DOHH2 (cell line): Measurements from ENCODE around the gene LMAN1.

ENCODE experiments used
- CTCF ChIP-seq: fragments of 200-600 bp; sonication (generic); IDR thresholded peaks from one replicate; pipeline ENCODE4 v1.5.1; 2014; ENCODE audit warnings: antibody characterized with exemption, mild to moderate bottlenecking, low read depth, low read length; ENCODE audit not compliant: poor library complexity, severe bottlenecking
- EZH2phosphoT487 ChIP-seq: fragments of 200-600 bp; sonication (generic); IDR thresholded peaks from 2 replicates; pipeline ENCODE4 v1.6.1; 2017; ENCODE audit warnings: borderline replicate concordance, mild to moderate bottlenecking, antibody characterized with exemption, low read length, moderate library complexity, mixed read lengths

GRCh38 chr18:59286341-59286740 lies 72.7 kb downstream of the LMAN1 start:
- no peak for TF ChIP-seq CTCF
- no peak for TF ChIP-seq EZH2phosphoT487
